BJ (cell line): ENCODE measurements around the gene NUP107. TPM values are rescaled to one million over a fixed set of nuclear protein-coding genes. Genes with fewer than 3 reads are reported as not detected.

Experiments used
- CTCF ChIA-PET: fragments of 350-600 bp; formaldehyde crosslinking; extraction: SDS; loops from one replicate; lab custom pipeline; 2021; ENCODE audit warnings: antibody characterized with exemption, inconsistent platforms; lab: Yijun Ruan, JAX
- POLR2A ChIA-PET: fragments of 300-600 bp; sonication (Branson Sonifier 250); formaldehyde crosslinking; extraction: SDS; loops from one replicate; lab custom pipeline; 2021; ENCODE audit warnings: antibody characterized with exemption; lab: Charles Lee
- DNase-seq: peaks from one replicate; pipeline ENCODE4 v3.0.0-alpha.2; 2011; ENCODE audit warnings: low read depth
- H3K27me3 ChIP-seq: 2 replicates; pipeline ENCODE4 v1.6.0; 2011; ENCODE audit warnings: low read length; ENCODE audit not compliant: control insufficient read depth, insufficient read depth
- H3K36me3 ChIP-seq: 2 replicates; pipeline ENCODE4 v1.5.1; 2011; ENCODE audit warnings: low read length; ENCODE audit not compliant: control insufficient read depth, insufficient read depth
- H3K4me3 ChIP-seq: 2 replicates; pipeline ENCODE4 v1.5.1; 2011; ENCODE audit warnings: low read depth, mild to moderate bottlenecking, control low read depth, low read length
- CTCF ChIP-seq: IDR thresholded peaks from 2 replicates; pipeline ENCODE4 v1.5.1; 2011; ENCODE audit warnings: low read depth, mild to moderate bottlenecking, control low read depth, inconsistent platforms, low read length, moderate library complexity; ENCODE audit not compliant: insufficient read depth
- polyA plus RNA-seq: library from polyadenylated mRNA; depleted of rRNA; stranded (reverse); fragments of >200 nt; gene quantifications from 2 replicates; pipeline ENCODE4 v1.2.3, GENCODE V29; 2011

NUP107 gene
- polyA plus RNA-seq, 1 experiment, result 23.4 TPM

GRCh38 chr12:68641138-68641537, 45.6 kb upstream of the NUP107 start:
- no peak for DNase-seq
- H3K27me3 ChIP-seq, result no peaks in the 10 kb centered on the region
- no peak for TF ChIP-seq CTCF
- CTCF ChIA-PET, result interaction anchor here (1.1 kb wide), 1 partner anchor 8 kb away, joined by 3 read pairs; no protein-coding TSS in a partner anchor
- POLR2A ChIA-PET, result no interaction called here
- H3K4me3 ChIP-seq, result no peak overlapping the region
- H3K36me3 ChIP-seq, result peaks cover 4% of the 10 kb centered on the region; the same call in 1 of the 2 replicates

GRCh38 chr12:68646484-68646883, 40.3 kb upstream of the NUP107 start:
- ChIA-PET CTCF (no interaction called here), POLR2A (no interaction called here)
- H3K27me3 ChIP-seq, result no peaks in the 10 kb centered on the region
- H3K36me3 ChIP-seq, result peaks cover 4% of the 10 kb centered on the region; the same call in 1 of the 2 replicates
- no peak overlapping the region for H3K4me3 ChIP-seq
- no peak for DNase-seq
- TF ChIP-seq CTCF, result no peak

- Histone ChIP-seq H3K4me3 (no peak overlapping the region), H3K36me3 (peaks cover 4% of the 10 kb centered on the region; the same call in 1 of the 2 replicates), H3K27me3 (no peaks in the 10 kb centered on the region)
- no peak for TF ChIP-seq CTCF
- POLR2A ChIA-PET, result interaction anchor here (0.6 to 0.7 kb wide), 2 partner anchors 26 to 342 kb away, joined by 3 to 6 read pairs; no protein-coding TSS in a partner anchor
- CTCF ChIA-PET, result no interaction called here
- DNase-seq, result no peak
These were observed 39.3 kb upstream of the NUP107 start for GRCh38 chr12:68647507-68647906.

GRCh38 chr12:68648179-68648578, 38.6 kb upstream of the NUP107 start:
- CTCF ChIA-PET, result no interaction called here
- Histone ChIP-seq H3K4me3 (no peak overlapping the region), H3K27me3 (no peaks in the 10 kb centered on the region), H3K36me3 (peaks cover 5% of the 10 kb centered on the region; the same call in 1 of the 2 replicates)
- POLR2A ChIA-PET, result no interaction called here
- DNase-seq, result no peak
- TF ChIP-seq CTCF, result no peak

- Histone ChIP-seq H3K27me3 (no peaks in the 10 kb centered on the region), H3K4me3 (no peak overlapping the region), H3K36me3 (peaks cover 1% of the 10 kb centered on the region)
- TF ChIP-seq CTCF, result no peak
- CTCF ChIA-PET, result interaction anchor here (0.9 to 1.4 kb wide), 2 partner anchors 83 to 302 kb away, joined by 3 read pairs; no protein-coding TSS in a partner anchor
- POLR2A ChIA-PET, result no interaction called here
- DNase-seq, result no peak
These were observed 21.7 kb upstream of the NUP107 start for GRCh38 chr12:68665016-68665569.
